ENCODE data around the gene RNF169. TPM values are rescaled to one million over a fixed set of nuclear protein-coding genes. Genes with fewer than 3 reads are reported as not detected.

The RNF169 gene
- total RNA-seq (2014; rRNA removed; shearing (Covaris generic)) (15.1 and 16.5 TPM in 2 replicates), polyA plus RNA-seq (2016; fragmentation: Nextera tagmentation; extraction: Ambion mirVana) (0.78 and 0.90 TPM in 2 replicates)
- long read RNA-seq, partial matches to known transcripts, result 0 of 2 reads
- long read RNA-seq, other reads (novel, unspliced or antisense), result 2 of 2 reads

- Mint-ChIP-seq H3K4me3 (peak within 1 kb of the TSS; percentile 82), H3K4me1 (peaks cover 23% of the 10 kb centered on the region), H3K27me3 (ENCODE audit: insufficient read depth, low read depth, poor library complexity) (peaks cover 10% of the 10 kb centered on the region), H3K9me3 (no peaks in the 10 kb centered on the region), H3K36me3 (ENCODE audit: low read depth) (no peaks in the 10 kb centered on the region; the same call in 2 of the 3 replicates), H3K27ac (peak within 1 kb of the TSS; percentile 61; the same call in 1 of the 2 replicates)
- Histone ChIP-seq H3K4me2 (peak within 1 kb of the TSS; percentile 75), H3K4me3 (peak within 1 kb of the TSS; percentile 73), H4K20me1 (replicated peaks; ENCODE audit: insufficient read depth) (no peaks in the 10 kb centered on the region; the same call in 1 of the 2 replicates), H3K36me3 (ENCODE audit: insufficient read depth) (no peaks in the 10 kb centered on the region), H3K27me3 (ENCODE audit: insufficient read depth) (0 out of 2 replicates have a peak, but pooled peaks cover 9% of the 10 kb centered on the region), H2AFZ (peak within 1 kb of the TSS; percentile 95), H3K27ac (ENCODE audit: low read depth) (peak within 1 kb of the TSS; percentile 43; the same call in 1 of the 2 replicates), H3K79me2 (replicated peaks; ENCODE audit: insufficient read depth) (peaks cover 42% of the 10 kb centered on the region), H3K9me2 (ENCODE audit: insufficient read depth) (0 out of 2 replicates have a peak, but pooled peaks cover 8% of the 10 kb centered on the region), H3K4me1 (ENCODE audit: insufficient read depth) (peaks cover 10% of the 10 kb centered on the region; the same call in 1 of the 2 replicates), H3F3A (replicated peaks; ENCODE audit: low read depth) (no peaks in the 10 kb centered on the region)
- ATAC-seq (peak; percentile 96), DNase-seq (ENCODE audit: low spot score) (peak; percentile 98)
- TF ChIP-seq CREB1 (CRISPR knock-in tag; IDR thresholded peaks at IDR 0.05; ENCODE audit: low read depth), result peak; percentile 29; the same call in 1 of the 2 replicates
- no peak for TF ChIP-seq JUNB (IDR thresholded peaks at IDR 0.05; ENCODE audit: unreplicated experiment)
- TF ChIP-seq POLR2AphosphoS5 (IDR thresholded peaks at IDR 0.05; ENCODE audit: low read depth), result peak; percentile 74
Observed at GRCh38 chr11:74748211-74749126, at the start of gene RNF169. RNF169 (plus strand) TSS chr11:74748849; CDS start chr11:74748881, 32 bp downstream.

- Histone ChIP-seq H2AFZ (no peak overlapping the region), H3K4me2 (no peak overlapping the region), H4K20me1 (replicated peaks; ENCODE audit: insufficient read depth) (no peaks in the 10 kb centered on the region), H3K36me3 (ENCODE audit: insufficient read depth) (no peaks in the 10 kb centered on the region), H3K4me3 (no peak overlapping the region), H3K27ac (ENCODE audit: low read depth) (no peak overlapping the region), H3K79me2 (replicated peaks; ENCODE audit: insufficient read depth) (no peaks in the 10 kb centered on the region), H3K9me2 (ENCODE audit: insufficient read depth) (no peaks in the 10 kb centered on the region), H3F3A (replicated peaks; ENCODE audit: low read depth) (no peaks in the 10 kb centered on the region), H3K4me1 (ENCODE audit: insufficient read depth) (peaks cover 17% of the 10 kb centered on the region), H3K27me3 (ENCODE audit: insufficient read depth) (no peaks in the 10 kb centered on the region)
- ATAC-seq, result no peak
- Mint-ChIP-seq H3K4me1 (peaks cover 21% of the 10 kb centered on the region), H3K36me3 (ENCODE audit: low read depth) (no peaks in the 10 kb centered on the region), H3K27me3 (ENCODE audit: insufficient read depth, low read depth, poor library complexity) (peaks cover 20% of the 10 kb centered on the region), H3K9me3 (no peaks in the 10 kb centered on the region), H3K27ac (no peak overlapping the region), H3K4me3 (no peak overlapping the region)
- DNase-seq (ENCODE audit: low spot score), result no peak
- TF ChIP-seq REST (IDR thresholded peaks at IDR 0.05; ENCODE audit: unreplicated experiment), result no peak
- TF ChIP-seq CREB1 (CRISPR knock-in tag; IDR thresholded peaks at IDR 0.05; ENCODE audit: low read depth), result no peak
- TF ChIP-seq JUNB (IDR thresholded peaks at IDR 0.05; ENCODE audit: unreplicated experiment), result no peak
- no peak for TF ChIP-seq ZNF114 (CRISPR knock-in tag; IDR thresholded peaks at IDR 0.05)
- TF ChIP-seq STAT1 (IDR thresholded peaks at IDR 0.05; ENCODE audit: unreplicated experiment), result no peak
- TF ChIP-seq ETS1 (IDR thresholded peaks at IDR 0.05), result no peak
- TF ChIP-seq EZH2 (IDR thresholded peaks at IDR 0.05; ENCODE audit: low read depth, unreplicated experiment), result no peak
- TF ChIP-seq EZH2phosphoT487 (IDR thresholded peaks at IDR 0.05; ENCODE audit: unreplicated experiment), result no peak
Observed at GRCh38 chr11:74699615-74700396, 48.8 kb upstream of the RNF169 start.

Data from GM23338 (cell line).